HepG2 (cell line): ENCODE data around the gene YTHDF1.

Experiments used
- EZH2 ChIP-seq: conservative IDR thresholded peaks from 2 replicates; pipeline ENCODE4 v1.6.1; 2012; ENCODE audit warnings: mild to moderate bottlenecking, low read depth, low read length, moderate library complexity
- MBD4 ChIP-seq: IDR thresholded peaks from 2 replicates; pipeline ENCODE4 v1.6.1; 2012; ENCODE audit warnings: low read length, inconsistent platforms, borderline replicate concordance
- POLR2A ChIP-seq, 2 experiments: IDR thresholded peaks; 2 replicates each; pipeline ENCODE4 v1.6.1; 2011; ENCODE audit warnings: low read depth in 2 of 2, low read length in 2 of 2, mild to moderate bottlenecking in 1 of 2, moderate library complexity in 1 of 2; ENCODE audit not compliant: insufficient read depth in 1 of 2
- PRMT3 ChIP-seq: sonication (generic); formaldehyde crosslinking; IDR thresholded peaks from 2 replicates; pipeline ENCODE4 v1.8.1; 2022; ENCODE audit warnings: low read depth, mild to moderate bottlenecking, moderate library complexity, missing genetic modification reagents, borderline replicate concordance
- SMARCC2 ChIP-seq: fragments of 450-650 bp; IDR thresholded peaks from 2 replicates; pipeline ENCODE4 v1.6.1; 2017; ENCODE audit warnings: antibody characterized with exemption, mild to moderate bottlenecking
- TF ChIP-seq, protein P1 (sequence below): sonication (generic); formaldehyde crosslinking; IDR thresholded peaks from 2 replicates; pipeline ENCODE4 v1.4.0; 2020; ENCODE audit warnings: mild to moderate bottlenecking, missing genetic modification reagents
- TF ChIP-seq, protein P2 (sequence below): sonication (generic); formaldehyde crosslinking; IDR thresholded peaks from 2 replicates; pipeline ENCODE4 v1.4.0; 2020; ENCODE audit warnings: mild to moderate bottlenecking, missing genetic modification reagents
- TF ChIP-seq, protein P3 (sequence below): sonication (generic); formaldehyde crosslinking; IDR thresholded peaks from 2 replicates; pipeline ENCODE4 v1.8.1; 2022; ENCODE audit warnings: low read depth, mild to moderate bottlenecking, missing genetic modification reagents

DNA sequence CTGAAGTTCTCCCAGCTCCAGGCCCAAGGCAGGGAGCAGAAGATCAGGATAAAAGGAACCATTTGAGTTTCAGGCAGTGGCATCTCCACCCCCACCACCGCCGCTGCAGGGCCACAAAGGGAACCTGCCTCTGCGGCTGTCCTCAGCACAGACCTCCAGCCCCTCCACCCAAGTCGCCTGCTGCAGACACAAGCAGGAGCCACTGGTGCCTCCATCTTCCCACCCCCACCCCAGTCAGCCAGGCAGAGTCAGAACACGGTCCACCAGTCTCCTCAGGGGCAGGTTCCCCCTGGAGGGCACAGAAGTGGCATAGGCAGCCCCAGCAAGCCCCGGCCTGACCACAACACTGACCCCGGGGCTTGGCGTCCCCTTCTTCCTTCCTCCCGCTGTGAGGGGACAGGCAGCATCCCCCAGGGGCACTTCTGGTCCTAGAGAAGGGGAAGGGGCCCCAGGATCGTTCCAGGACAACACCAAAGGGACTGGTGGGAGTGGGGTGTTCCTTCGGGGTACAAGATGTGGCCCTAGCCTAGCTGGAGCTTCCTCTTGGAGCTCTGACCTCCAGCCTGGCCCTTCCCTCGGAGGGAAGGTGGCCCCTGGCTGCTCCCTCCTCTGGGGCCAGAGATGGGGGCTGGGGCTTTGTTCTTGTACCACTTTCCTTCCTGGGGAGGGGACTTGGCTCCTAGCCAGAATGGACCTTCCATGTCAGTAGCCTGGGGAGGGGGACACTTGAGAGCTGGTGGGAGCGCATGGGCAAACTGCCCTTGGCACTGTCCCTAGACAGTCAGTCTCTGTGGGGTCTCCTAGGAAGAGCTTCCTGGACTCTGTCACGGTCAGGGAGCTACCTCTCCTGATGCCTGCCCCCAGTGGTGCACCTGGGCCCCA, 36.0 kb downstream of the YTHDF1 start:
- TF ChIP-seq POLR2A (IDR thresholded peaks at IDR 0.05; ENCODE audit: insufficient read depth in 1 of 2, low read depth in 2 of 2, low read length in 2 of 2) (no peak), SMARCC2 (no peak), MBD4 (no peak), PRMT3 (no peak), EZH2 (no peak)
- TF ChIP-seq, protein P1, sequence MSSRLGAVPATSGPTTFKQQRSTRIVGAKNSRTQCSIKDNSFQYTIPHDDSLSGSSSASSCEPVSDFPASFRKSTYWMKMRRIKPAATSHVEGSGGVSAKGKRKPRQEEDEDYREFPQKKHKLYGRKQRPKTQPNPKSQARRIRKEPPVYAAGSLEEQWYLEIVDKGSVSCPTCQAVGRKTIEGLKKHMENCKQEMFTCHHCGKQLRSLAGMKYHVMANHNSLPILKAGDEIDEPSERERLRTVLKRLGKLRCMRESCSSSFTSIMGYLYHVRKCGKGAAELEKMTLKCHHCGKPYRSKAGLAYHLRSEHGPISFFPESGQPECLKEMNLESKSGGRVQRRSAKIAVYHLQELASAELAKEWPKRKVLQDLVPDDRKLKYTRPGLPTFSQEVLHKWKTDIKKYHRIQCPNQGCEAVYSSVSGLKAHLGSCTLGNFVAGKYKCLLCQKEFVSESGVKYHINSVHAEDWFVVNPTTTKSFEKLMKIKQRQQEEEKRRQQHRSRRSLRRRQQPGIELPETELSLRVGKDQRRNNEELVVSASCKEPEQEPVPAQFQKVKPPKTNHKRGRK, result no peak
- TF ChIP-seq, protein P2, sequence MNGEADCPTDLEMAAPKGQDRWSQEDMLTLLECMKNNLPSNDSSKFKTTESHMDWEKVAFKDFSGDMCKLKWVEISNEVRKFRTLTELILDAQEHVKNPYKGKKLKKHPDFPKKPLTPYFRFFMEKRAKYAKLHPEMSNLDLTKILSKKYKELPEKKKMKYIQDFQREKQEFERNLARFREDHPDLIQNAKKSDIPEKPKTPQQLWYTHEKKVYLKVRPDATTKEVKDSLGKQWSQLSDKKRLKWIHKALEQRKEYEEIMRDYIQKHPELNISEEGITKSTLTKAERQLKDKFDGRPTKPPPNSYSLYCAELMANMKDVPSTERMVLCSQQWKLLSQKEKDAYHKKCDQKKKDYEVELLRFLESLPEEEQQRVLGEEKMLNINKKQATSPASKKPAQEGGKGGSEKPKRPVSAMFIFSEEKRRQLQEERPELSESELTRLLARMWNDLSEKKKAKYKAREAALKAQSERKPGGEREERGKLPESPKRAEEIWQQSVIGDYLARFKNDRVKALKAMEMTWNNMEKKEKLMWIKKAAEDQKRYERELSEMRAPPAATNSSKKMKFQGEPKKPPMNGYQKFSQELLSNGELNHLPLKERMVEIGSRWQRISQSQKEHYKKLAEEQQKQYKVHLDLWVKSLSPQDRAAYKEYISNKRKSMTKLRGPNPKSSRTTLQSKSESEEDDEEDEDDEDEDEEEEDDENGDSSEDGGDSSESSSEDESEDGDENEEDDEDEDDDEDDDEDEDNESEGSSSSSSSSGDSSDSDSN (CRISPR knock-in tag), result no peak
- TF ChIP-seq, protein P3, sequence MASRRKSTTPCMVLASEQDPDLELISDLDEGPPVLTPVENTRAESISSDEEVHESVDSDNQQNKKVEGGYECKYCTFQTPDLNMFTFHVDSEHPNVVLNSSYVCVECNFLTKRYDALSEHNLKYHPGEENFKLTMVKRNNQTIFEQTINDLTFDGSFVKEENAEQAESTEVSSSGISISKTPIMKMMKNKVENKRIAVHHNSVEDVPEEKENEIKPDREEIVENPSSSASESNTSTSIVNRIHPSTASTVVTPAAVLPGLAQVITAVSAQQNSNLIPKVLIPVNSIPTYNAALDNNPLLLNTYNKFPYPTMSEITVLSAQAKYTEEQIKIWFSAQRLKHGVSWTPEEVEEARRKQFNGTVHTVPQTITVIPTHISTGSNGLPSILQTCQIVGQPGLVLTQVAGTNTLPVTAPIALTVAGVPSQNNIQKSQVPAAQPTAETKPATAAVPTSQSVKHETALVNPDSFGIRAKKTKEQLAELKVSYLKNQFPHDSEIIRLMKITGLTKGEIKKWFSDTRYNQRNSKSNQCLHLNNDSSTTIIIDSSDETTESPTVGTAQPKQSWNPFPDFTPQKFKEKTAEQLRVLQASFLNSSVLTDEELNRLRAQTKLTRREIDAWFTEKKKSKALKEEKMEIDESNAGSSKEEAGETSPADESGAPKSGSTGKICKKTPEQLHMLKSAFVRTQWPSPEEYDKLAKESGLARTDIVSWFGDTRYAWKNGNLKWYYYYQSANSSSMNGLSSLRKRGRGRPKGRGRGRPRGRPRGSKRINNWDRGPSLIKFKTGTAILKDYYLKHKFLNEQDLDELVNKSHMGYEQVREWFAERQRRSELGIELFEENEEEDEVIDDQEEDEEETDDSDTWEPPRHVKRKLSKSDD (CRISPR knock-in tag), result no peak
